GM21717 (cell line): Measurements from ENCODE around the gene CDC42.
A peak's percentile ranks its signal among the peaks of the same experiment; 100 is the strongest.
"Not testable (repeated sequence)": the region's sequence is repeated elsewhere in the genome, so short reads cannot be mapped to it uniquely, and the experiment has no call there.

Experiments used
- ATAC-seq: cut with Tn5 transposase; IDR thresholded peaks from one replicate; pipeline ENCODE4 v1.9.1; 2021; ENCODE audit warnings: mild to moderate bottlenecking, moderate library complexity; ENCODE audit not compliant: unreplicated experiment

CDC42 gene

GRCh38 chr1:22052115-22053016 is at the start of gene CDC42:
CDC42 (plus strand) TSS chr1:22052709; CDS start chr1:22078479, 25,770 bp downstream.
- peak; percentile 62 for ATAC-seq

DNA sequence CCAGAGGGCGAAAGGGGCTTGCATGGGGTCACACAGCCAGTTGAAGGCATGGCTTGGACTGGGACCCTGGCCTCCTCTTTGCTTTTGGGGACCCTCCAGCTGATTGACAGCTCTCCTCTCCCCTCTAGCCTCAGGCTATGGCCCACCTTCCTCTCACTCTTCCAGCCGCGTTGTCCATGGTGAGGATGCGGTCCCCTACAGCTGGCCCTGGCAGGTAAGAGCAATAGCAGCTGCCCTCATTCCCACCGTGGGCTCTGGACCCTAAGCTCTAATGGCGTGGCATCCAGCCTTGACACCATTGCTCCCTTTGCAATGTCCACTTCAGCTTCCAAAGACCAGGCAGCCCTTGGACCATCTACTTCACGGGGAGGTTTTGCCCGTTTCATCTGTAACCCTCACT is 49.6 kb upstream of the CDC42 start:
- ATAC-seq: not testable (repeated sequence)

GRCh38 chr1:22003959-22004358 is 48.5 kb upstream of the CDC42 start:
- ATAC-seq: not testable (repeated sequence)

- ATAC-seq: not testable (repeated sequence)
Measured at GRCh38 chr1:22005261-22006149, 47.0 kb upstream of the CDC42 start.

DNA sequence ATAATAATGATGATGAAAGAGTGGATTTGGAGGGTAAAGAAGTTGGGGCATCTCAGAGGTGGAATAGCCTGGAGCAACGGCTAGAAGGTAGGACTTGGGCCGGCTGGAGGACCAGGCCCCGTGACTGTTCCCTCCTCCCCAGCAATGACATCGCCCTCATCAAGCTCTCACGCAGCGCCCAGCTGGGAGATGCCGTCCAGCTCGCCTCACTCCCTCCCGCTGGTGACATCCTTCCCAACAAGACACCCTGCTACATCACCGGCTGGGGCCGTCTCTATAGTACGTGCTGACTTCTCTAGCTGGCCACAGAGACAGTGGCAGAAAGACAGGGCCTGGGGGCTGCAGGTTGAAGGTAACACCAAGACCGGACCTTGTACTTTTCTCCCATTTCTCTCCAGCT is 45.8 kb upstream of the CDC42 start:
- not testable (repeated sequence) for ATAC-seq

GRCh38 chr1:22007262-22007661 is 45.2 kb upstream of the CDC42 start:
- ATAC-seq: not testable (repeated sequence)

DNA sequence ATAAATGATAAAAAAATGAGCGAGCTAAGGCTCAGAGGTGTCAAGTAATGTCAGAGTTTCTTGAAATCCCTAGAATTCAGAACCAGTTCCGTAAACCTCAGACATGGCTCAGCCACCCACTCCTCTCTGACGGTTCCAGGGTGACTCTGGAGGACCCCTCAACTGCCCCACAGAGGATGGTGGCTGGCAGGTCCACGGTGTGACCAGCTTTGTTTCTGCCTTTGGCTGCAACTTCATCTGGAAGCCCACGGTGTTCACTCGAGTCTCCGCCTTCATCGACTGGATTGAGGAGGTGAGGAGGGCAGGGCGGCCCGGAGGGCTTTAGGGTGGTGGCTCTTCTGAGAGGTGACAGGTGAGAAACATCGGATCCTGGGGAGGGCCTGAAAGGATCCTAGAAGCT is 42.9 kb upstream of the CDC42 start:
- not testable (repeated sequence) for ATAC-seq

GRCh38 chr1:22012752-22013151 is 39.8 kb upstream of the CDC42 start:
- ATAC-seq: not testable (repeated sequence)

DNA sequence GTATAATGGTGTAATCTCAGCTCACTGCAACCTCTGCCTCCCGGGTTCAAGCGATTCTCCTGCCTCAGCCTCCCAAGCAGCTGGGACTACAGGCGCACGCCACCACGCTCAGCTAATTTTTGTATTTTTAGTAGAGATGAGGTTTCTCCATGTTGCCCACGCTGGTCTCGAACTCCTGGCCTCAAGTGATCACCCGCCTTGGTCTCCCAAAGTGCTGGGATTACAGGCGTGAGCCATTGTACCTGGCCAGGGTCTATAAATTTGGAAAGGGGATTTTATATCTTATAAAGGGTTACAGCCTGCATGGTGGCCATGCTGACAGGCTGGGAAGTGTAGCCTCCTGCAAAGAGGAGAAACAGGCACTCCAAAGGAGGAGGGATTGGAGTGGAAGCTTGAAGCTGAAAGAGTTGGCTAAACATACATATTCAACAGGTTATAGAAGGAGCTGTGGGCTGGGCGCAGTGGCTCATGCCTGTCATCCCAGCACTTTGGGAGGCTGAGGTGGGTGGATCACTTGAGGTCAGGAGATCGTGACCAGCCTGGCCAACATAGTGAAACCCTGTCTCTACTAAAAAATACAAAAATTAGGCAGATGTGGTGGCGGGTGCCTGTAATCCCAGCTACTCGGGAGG is 37.8 kb upstream of the CDC42 start:
- ATAC-seq: not testable (repeated sequence)

DNA sequence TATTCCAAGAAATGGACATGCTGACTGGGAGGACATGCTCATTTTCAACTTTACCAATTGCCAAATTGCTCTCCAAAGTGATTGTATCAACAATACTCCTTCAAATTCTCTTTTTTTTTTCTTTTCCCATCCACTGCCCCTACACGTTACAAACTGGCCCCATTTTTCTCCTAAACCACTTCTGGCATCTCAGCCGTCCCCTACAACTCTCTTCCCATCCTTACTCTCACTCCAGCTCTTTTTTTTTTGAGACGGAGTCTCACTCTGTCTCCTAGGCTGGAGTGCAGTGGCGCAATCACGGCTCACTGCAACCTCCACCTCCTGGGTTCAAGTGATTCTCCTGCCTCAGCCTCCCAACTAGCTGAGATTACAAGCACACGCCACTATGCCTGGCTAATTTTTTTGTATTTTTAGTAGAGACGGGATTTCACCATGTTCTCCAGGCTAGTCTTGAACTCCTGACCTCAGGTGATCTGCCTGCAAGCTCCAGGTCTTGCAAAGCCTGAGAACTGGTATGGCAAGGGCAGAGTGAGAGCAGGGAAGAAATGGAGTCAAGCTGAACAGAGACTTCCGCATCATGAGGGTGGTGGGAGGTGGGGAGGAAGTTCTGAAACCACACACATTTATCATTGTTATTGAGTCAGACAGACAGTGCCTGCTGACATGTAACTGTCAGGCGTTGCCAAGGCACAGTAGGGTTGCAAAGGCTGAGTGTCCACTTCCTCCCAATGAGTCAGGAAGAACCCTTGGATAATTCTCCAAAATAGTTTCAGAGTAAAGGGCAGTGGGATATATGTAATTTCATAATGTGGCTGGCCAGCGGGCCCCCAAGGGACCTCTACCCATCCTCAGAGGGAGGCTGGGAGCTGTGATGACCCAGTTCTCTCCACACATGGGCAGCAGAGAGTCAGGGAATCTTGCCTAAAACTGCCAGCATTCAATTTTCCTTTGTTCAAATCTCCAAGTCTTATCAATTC is 33.6 kb upstream of the CDC42 start:
- peak; percentile 57 for ATAC-seq

GRCh38 chr1:22021061-22021460 is 31.4 kb upstream of the CDC42 start:
- ATAC-seq: no peak

GRCh38 chr1:22024485-22025367 is 27.8 kb upstream of the CDC42 start:
- ATAC-seq: peak; percentile 40

DNA sequence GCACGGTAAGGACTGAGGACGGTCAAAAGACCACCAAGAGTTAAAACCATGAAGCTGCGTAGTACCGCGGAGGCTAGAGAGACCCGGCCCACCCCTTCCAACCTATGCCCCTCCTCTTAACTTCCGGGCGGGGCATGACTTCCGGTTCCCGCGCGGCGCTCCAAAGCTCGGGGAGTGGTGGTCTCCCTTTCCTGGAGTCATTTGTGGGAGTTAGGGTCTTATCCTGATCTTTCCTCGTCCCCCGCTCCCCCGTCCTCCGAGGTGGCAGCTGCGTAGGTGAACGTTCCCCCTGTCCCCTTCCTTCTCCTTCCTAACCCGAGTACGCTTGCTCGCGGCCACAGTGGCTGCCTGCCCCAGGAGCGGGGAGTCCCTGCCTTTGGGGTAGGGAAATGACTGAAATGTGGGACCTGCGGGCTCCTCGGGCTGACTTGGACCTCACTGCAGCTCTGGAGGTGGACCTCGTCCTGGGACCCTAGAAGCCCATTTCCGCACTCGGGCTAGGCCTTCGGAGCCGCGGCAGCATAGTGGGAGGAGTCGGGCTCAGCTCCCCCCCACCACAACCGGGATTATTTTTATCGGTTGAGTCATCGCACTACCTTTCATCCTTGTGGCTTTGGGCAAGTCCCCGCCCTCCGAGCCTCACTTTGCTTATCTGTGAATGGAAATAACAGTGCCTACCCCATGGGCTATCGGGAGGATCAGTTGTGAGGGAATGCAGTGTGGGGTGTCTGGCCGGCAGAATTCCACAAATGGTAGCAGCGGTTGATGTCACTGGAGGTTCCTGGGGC is 26.9 kb upstream of the CDC42 start:
- peak; percentile 62 for ATAC-seq

DNA sequence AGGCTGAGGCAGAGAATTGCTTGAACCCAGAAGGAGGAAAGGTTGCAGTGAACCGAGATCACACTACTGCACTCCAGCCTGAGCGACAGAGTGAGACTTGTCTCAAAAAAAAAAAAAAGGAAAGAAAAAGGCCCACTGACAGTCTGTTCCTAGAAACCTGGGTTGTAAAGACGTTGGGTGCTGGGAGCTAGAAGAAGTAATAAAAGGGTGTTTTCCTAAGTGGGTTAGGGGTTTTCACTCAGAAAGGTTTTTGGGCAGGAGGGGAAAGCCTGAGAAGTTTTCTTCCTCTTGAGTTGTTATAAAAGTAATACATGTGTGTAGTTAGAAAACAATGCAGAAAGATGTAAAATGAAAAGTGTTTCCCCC is 25.6 kb upstream of the CDC42 start:
- no peak for ATAC-seq

DNA sequence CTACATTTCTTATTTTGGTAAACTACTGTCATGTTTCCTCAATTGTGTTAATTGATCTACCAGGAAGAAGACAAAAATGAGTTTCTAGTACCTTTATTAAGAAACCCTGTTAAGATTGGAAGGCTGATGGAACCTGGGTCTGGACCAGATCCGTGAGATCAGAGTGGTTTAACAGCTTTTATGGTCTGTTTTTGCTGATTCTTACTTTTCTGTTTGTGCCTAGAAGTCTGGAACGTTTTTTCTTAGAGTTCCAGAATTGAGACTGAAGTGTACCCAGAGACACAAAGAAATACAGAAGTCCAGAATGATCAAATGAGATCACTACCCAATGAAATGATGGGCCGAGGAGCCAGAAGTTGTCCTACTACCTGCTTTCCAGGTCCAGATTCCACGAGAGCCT is 22.5 kb upstream of the CDC42 start:
- ATAC-seq: no peak

DNA sequence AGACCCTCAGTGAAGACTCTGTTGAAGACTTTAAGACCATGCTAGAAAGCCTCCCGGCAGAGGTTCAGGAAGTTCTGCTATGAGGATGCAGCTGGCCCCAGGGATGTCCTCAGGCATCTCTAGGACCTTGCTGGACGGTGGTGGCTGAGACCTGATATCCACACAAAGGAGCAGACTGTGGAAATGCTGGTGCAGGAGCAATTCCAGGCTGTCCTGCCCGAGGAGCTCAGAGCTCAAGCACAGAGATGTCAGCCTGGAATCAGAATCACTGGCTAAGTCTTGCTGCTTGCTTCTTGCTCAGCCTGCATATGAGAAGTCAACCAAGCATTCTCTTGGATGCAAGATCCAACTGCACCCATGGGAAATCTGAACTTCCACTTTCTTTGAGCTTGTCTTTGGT is 22.0 kb upstream of the CDC42 start:
- ATAC-seq: no peak

DNA sequence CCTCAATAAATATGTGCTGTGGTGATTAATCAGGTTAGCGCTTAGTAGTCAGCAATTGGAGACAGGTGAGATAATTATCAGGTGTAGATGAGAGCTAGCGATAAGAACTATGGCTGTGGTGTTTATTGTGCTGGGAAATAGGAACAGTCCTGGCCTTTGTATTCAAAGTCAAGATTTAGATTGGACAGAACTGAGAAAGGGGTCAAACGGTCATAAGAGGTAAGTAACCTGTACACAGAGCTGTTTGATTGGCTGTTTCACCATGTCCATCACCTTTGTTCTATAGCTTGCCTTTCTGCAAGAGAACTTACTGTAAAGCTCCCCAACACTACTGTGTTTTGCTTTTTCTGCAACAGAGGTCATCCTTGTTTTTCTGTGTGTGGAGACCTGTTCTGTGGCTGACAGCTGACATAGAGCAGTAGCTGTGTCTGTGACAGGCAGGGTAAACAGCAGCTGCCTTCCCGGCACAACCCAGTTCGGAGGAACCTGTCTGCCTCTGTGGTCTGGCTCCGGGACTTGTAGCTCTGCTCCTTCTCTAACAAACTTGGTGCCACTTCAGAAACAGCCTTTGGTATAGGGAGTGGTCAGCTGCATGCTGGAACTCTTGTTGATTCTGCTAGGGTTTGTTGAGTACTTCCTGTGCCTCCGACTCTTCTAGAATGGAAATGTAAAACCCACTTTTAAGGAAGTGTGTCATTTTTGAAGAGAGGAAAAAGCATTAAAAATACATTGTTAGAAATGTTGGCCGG is 21.1 kb upstream of the CDC42 start:
- no peak for ATAC-seq

GRCh38 chr1:22034834-22035233 is 17.7 kb upstream of the CDC42 start:
- ATAC-seq: not testable (repeated sequence)
